ENCODE data around the gene DCUN1D5. TPM values are rescaled to one million over a fixed set of nuclear protein-coding genes. Genes with fewer than 3 reads are reported as not detected.
A peak's percentile ranks its signal among the peaks of the same experiment; 100 is the strongest.

DCUN1D5 gene
- total RNA-seq (10 to 100 TPM; 19.5 to 27.0 (median 25.9) TPM), polyA plus RNA-seq (10 to 100 TPM; 22.2 to 58.7 (median 58.1) TPM)
- long read RNA-seq, donor 1, transcript DCUN1D5-201 (8 exons, 1,337 nt) = major isoform, 20 of 21 reads
- long read RNA-seq, donor 1, partial matches to known transcripts = 0 of 21 reads
- long read RNA-seq, donor 1, other reads (novel, unspliced or antisense) = 1 of 21 reads
- long read RNA-seq, donor 2, transcript DCUN1D5-201 (8 exons, 1,337 nt) = major isoform, 42 of 51 reads
- long read RNA-seq, donor 2, partial matches to known transcripts = 1 of 51 reads
- long read RNA-seq, donor 2, other reads (novel, unspliced or antisense) = 4 of 51 reads

DNA sequence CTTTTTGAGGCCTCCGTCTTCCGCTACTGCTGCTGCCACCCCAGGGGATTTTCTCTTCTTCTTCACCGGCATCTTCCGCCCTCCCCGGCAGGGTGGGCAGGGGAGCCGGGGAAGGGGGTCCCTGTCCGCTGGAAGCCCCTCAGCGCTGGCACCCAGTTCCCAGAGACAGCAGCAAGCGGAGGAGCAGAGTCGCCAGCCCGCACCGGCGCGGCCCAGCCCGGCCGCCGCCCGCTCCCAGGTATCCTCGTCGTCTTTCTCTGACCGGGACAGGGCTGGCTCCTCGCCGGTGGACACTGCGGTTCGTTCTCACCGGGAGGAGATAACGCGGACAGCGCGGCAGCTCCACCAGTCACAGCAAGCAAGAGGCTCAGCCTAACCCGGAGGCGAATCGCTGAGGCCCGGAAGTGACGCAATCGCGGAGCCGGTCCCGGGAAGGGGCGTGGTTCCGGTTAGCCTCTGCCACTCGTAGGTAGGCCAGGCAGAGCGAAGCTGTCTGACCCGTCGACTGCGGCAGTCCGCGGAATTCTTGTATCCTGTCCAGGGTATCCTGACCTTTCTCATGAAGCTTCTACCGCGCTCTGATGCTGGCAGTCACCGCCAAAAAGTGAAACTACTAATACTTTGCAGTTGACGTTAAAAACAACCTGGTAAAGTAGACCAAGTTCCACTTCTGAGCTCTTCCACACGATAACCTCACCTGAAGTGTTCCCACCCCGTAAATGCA lies at the start of gene DCUN1D5:
Gene DCUN1D5 (minus strand): TSS at position 360 of the 724 bp plus-strand sequence. CDS start 288 bp downstream, at position 72.
- DNase-seq = peak; percentile 95 to 98
- Histone ChIP-seq H3K4me1 (peaks cover 24% of the 10 kb centered on the region), H3K36me3 (ENCODE audit: insufficient read depth in 1 of 2, low read depth in 1 of 2) (peaks cover 0 to 18% of the 10 kb centered on the region in 2 donors), H3K27me3 (ENCODE audit: insufficient read depth in 3 of 3, low read length in 2 of 3) (peaks cover 0 to 16% (median 2%) of the 10 kb centered on the region in 3 donors), H3K9me3 (no peaks in the 10 kb centered on the region), H3K4me3 (peak within 1 kb of the TSS; percentile 98), H3K27ac (peak within 1 kb of the TSS; percentile 89)
- 0% methylated on average over 52 to 54 of the region's 54 CpGs for WGBS, 3 donors
- TF ChIP-seq, protein P1, sequence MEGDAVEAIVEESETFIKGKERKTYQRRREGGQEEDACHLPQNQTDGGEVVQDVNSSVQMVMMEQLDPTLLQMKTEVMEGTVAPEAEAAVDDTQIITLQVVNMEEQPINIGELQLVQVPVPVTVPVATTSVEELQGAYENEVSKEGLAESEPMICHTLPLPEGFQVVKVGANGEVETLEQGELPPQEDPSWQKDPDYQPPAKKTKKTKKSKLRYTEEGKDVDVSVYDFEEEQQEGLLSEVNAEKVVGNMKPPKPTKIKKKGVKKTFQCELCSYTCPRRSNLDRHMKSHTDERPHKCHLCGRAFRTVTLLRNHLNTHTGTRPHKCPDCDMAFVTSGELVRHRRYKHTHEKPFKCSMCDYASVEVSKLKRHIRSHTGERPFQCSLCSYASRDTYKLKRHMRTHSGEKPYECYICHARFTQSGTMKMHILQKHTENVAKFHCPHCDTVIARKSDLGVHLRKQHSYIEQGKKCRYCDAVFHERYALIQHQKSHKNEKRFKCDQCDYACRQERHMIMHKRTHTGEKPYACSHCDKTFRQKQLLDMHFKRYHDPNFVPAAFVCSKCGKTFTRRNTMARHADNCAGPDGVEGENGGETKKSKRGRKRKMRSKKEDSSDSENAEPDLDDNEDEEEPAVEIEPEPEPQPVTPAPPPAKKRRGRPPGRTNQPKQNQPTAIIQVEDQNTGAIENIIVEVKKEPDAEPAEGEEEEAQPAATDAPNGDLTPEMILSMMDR (IDR thresholded peaks at IDR 0.05) = no peak
- ATAC-seq = peak; percentile 100
- intact Hi-C loops (cut with DNase I) = no loop called here

DNA sequence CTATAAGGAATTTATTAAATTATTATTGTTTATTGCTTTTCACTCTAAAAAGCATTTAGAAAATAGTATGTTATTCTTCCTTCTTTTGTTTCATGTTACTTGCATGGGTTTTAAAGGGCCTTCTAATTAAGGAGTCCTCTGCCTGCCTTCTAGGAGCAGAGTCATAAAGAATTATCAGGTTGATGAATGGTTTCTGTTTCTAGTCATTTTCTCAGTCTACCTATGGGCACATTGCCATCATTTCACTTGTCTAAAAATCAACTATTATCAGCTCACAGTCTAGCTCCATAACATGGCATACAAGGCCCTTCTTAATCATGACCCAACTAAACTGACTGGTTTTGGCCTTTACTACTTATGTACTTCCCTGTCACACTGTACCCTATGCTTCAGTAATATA lies 33.5 kb upstream of the DCUN1D5 start:
- H3K27me3 ChIP-seq (ENCODE audit: insufficient read depth in 3 of 3, low read length in 2 of 3) = no peaks in the 10 kb centered on the region
- no peak for ATAC-seq
- peaks cover 0 to 12% of the 10 kb centered on the region in 2 donors for H3K36me3 ChIP-seq (ENCODE audit: insufficient read depth in 1 of 2, low read depth in 1 of 2)
- no peaks in the 10 kb centered on the region for H3K9me3 ChIP-seq
- intact Hi-C loops (cut with DNase I) = no loop called here
- TF ChIP-seq, protein P1 (IDR thresholded peaks at IDR 0.05) = no peak
- H3K27ac ChIP-seq = no peak overlapping the region
- H3K4me3 ChIP-seq = no peak overlapping the region
- no peak for DNase-seq
- H3K4me1 ChIP-seq = no peaks in the 10 kb centered on the region

DNA sequence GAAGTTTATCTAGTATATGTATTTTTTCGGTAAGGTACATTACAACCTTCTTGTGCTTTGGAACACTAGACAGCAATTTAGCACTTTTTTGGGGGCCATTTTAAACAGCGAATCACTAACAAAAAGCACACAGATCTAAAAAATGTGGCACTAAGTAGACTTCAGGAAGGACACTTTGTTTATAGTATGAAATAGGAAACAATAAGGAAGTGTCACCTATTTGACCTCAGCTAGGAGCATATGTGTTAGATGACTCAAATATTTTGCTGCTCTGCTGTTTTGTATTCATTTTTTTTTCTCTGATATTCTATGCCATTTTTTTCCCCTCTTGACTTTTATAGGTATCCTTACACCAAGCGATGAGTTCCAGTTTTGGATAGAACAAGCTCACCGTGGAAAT lies 22.9 kb upstream of the DCUN1D5 start:
- WGBS, 3 donors = 89 to 97% (median 92%) methylated on average over 4 of the region's 4 CpGs
- no peaks in the 10 kb centered on the region for H3K27me3 ChIP-seq (ENCODE audit: insufficient read depth in 3 of 3, low read length in 2 of 3)
- DNase-seq (no peak), ATAC-seq (no peak)
- no peaks in the 10 kb centered on the region for H3K4me1 ChIP-seq
- H3K27ac ChIP-seq = no peak overlapping the region
- no peak overlapping the region for H3K4me3 ChIP-seq
- TF ChIP-seq, protein P1 (IDR thresholded peaks at IDR 0.05) = no peak
- H3K9me3 ChIP-seq = no peaks in the 10 kb centered on the region
- H3K36me3 ChIP-seq (ENCODE audit: insufficient read depth in 1 of 2, low read depth in 1 of 2) = no peaks in the 10 kb centered on the region
- intact Hi-C loops (cut with DNase I) = no loop called here

DNA sequence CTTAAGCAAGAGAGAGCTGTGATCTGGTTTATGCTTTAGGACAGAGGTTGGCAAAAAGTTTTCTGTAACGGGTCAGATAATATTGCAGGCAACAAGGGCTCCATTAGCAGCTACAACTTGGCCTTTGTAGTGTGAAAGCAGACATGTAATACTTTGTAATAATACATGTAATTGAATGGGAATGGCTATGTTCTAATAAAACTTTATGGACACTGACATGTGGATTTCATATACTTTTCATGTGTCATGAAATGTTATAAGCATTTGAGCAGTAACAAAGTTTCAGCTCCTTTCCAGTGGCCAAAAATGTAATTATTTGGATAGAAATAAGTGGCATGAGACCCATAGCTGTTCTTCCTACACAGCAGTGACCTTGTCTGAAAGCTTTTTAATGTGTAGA lies 20.4 kb upstream of the DCUN1D5 start:
- no peaks in the 10 kb centered on the region for H3K36me3 ChIP-seq (ENCODE audit: insufficient read depth in 1 of 2, low read depth in 1 of 2)
- H3K4me3 ChIP-seq = no peak overlapping the region
- ATAC-seq (no peak), DNase-seq (no peak)
- WGBS, 3 donors = 71 to 75% (median 74%) methylated on average over 1 of the region's 1 CpG
- no peaks in the 10 kb centered on the region for H3K27me3 ChIP-seq (ENCODE audit: insufficient read depth in 3 of 3, low read length in 2 of 3)
- no peak overlapping the region for H3K27ac ChIP-seq
- TF ChIP-seq, protein P1 (IDR thresholded peaks at IDR 0.05) = no peak
- H3K9me3 ChIP-seq = no peaks in the 10 kb centered on the region
- intact Hi-C loops (cut with DNase I) = no loop called here
- H3K4me1 ChIP-seq = no peaks in the 10 kb centered on the region

Data from psoas muscle (tissue), 8 donors.